Hindlimb muscle (tissue), 1 donor: ENCODE measurements around the gene WDR55. TPM values are rescaled to one million over a fixed set of nuclear protein-coding genes. Genes with fewer than 3 reads are reported as not detected.
"Not testable (repeated sequence)": the region's sequence is repeated elsewhere in the genome, so short reads cannot be mapped to it uniquely, and the experiment has no call there.

Experiments
- DNase-seq: peaks from one replicate; pipeline ENCODE4 v3.0.0-alpha.2; 2013
- polyA plus RNA-seq: library from polyadenylated mRNA; unstranded; fragments of 120-200 nt; gene quantifications from one replicate; pipeline ENCODE4 v1.2.1, GENCODE V29; 2013; ENCODE audit not compliant: insufficient read length

WDR55 gene
- polyA plus RNA-seq, 1 donor, result 14.3 TPM

GRCh38 chr5:140647042-140647419 lies 17.7 kb upstream of the WDR55 start:
- DNase-seq, result no peak

- no peak for DNase-seq
Measured at GRCh38 chr5:140658870-140659269, 5.8 kb upstream of the WDR55 start.

GRCh38 chr5:140660371-140660770 lies 4.3 kb upstream of the WDR55 start:
- not testable (repeated sequence) for DNase-seq

- DNase-seq, result no peak
Measured at GRCh38 chr5:140664030-140664358, 710 bp upstream of the WDR55 start.

- DNase-seq, result not testable (repeated sequence)
Measured at GRCh38 chr5:140671035-140671434, 6.3 kb downstream of the WDR55 start.

GRCh38 chr5:140671472-140672125 lies 6.9 kb downstream of the WDR55 start:
- DNase-seq, result no peak

- DNase-seq, result no peak
Measured at GRCh38 chr5:140672455-140673186, 7.9 kb downstream of the WDR55 start.

GRCh38 chr5:140673187-140673976 lies 8.7 kb downstream of the WDR55 start, which contains the start of gene DND1:
Gene DND1, minus strand, starts transcription at chr5:140673576. Its CDS starts 34 bp downstream, at chr5:140673542.
- DNase-seq, result no peak

- DNase-seq, result no peak
Measured at GRCh38 chr5:140674211-140674610, 9.5 kb downstream of the WDR55 start.

GRCh38 chr5:140674629-140675028 lies 9.9 kb downstream of the WDR55 start:
- no peak for DNase-seq

- DNase-seq, result no peak
Measured at GRCh38 chr5:140677947-140678346, 13.2 kb downstream of the WDR55 start.

GRCh38 chr5:140678993-140679392 lies 14.3 kb downstream of the WDR55 start:
- no peak for DNase-seq

- no peak for DNase-seq
Measured at GRCh38 chr5:140690376-140690932, 25.8 kb downstream of the WDR55 start.

- DNase-seq, result peak; percentile 90
Measured at GRCh38 chr5:140690941-140691924, 26.5 kb downstream of the WDR55 start, which contains the start of the genes HARS1 and HARS2. Gene HARS1, minus strand, starts transcription at chr5:140691370. Its CDS starts 66 bp downstream, at chr5:140691304. Gene HARS2, plus strand, starts transcription at chr5:140691455. Its CDS starts 194 bp downstream, at chr5:140691649.

- no peak for DNase-seq
Measured at GRCh38 chr5:140694276-140694675, 29.6 kb downstream of the WDR55 start.

GRCh38 chr5:140696891-140697492 lies 32.3 kb downstream of the WDR55 start:
- DNase-seq, result no peak

GRCh38 chr5:140700177-140701144 lies 35.8 kb downstream of the WDR55 start, which contains the start of gene ZMAT2:
Gene ZMAT2, plus strand, starts transcription at chr5:140700447. Its CDS starts 14 bp downstream, at chr5:140700461.
- peak; percentile 94 for DNase-seq

- no peak for DNase-seq
Measured at GRCh38 chr5:140707812-140708211, 43.1 kb downstream of the WDR55 start.

- DNase-seq, result not testable (repeated sequence)
Measured at GRCh38 chr5:140708787-140709186, 44.1 kb downstream of the WDR55 start.
